ENCODE measurements around the gene KLK11.

Gene KLK11

GRCh38 chr19:51002089-51002532 is 24.3 kb downstream of the KLK11 start:
- no peak overlapping the region for H3K4me3 ChIP-seq (ENCODE audit: control insufficient read depth, low read depth, low read length)
- no peak for DNase-seq (ENCODE audit: low read depth)
- TF ChIP-seq CTCF (conservative IDR thresholded peaks at IDR 0.05; ENCODE audit: control insufficient read depth, insufficient read depth, low read depth, low read length): no peak

GRCh38 chr19:51001515-51001914 is 24.9 kb downstream of the KLK11 start, which contains the start of gene KLK8:
KLK8 (minus strand) TSS chr19:51001604; CDS start chr19:51001167, 437 bp downstream.
- H3K4me3 ChIP-seq (ENCODE audit: control insufficient read depth, low read depth, low read length): no peak within 1 kb of the TSS
- TF ChIP-seq CTCF (conservative IDR thresholded peaks at IDR 0.05; ENCODE audit: control insufficient read depth, insufficient read depth, low read depth, low read length): no peak
- no peak for DNase-seq (ENCODE audit: low read depth)

- TF ChIP-seq CTCF (conservative IDR thresholded peaks at IDR 0.05; ENCODE audit: control insufficient read depth, insufficient read depth, low read depth, low read length): no peak
- no peak for DNase-seq (ENCODE audit: low read depth)
- no peak overlapping the region for H3K4me3 ChIP-seq (ENCODE audit: control insufficient read depth, low read depth, low read length)
These were observed 25.4 kb downstream of the KLK11 start for GRCh38 chr19:51000981-51001380.

- no peak for DNase-seq (ENCODE audit: low read depth)
- no peak overlapping the region for H3K4me3 ChIP-seq (ENCODE audit: control insufficient read depth, low read depth, low read length)
- no peak for TF ChIP-seq CTCF (conservative IDR thresholded peaks at IDR 0.05; ENCODE audit: control insufficient read depth, insufficient read depth, low read depth, low read length)
These were observed 26.0 kb downstream of the KLK11 start for GRCh38 chr19:51000426-51000825.

GRCh38 chr19:50998686-50999085 is 27.7 kb downstream of the KLK11 start:
- TF ChIP-seq CTCF (conservative IDR thresholded peaks at IDR 0.05; ENCODE audit: control insufficient read depth, insufficient read depth, low read depth, low read length): no peak
- no peak overlapping the region for H3K4me3 ChIP-seq (ENCODE audit: control insufficient read depth, low read depth, low read length)
- DNase-seq (ENCODE audit: low read depth): no peak

GRCh38 chr19:50998061-50998460 is 28.4 kb downstream of the KLK11 start:
- DNase-seq (ENCODE audit: low read depth): no peak
- no peak overlapping the region for H3K4me3 ChIP-seq (ENCODE audit: control insufficient read depth, low read depth, low read length)
- no peak for TF ChIP-seq CTCF (conservative IDR thresholded peaks at IDR 0.05; ENCODE audit: control insufficient read depth, insufficient read depth, low read depth, low read length)

GRCh38 chr19:50994129-50994528 is 32.3 kb downstream of the KLK11 start:
- H3K4me3 ChIP-seq (ENCODE audit: control insufficient read depth, low read depth, low read length): no peak overlapping the region
- no peak for TF ChIP-seq CTCF (conservative IDR thresholded peaks at IDR 0.05; ENCODE audit: control insufficient read depth, insufficient read depth, low read depth, low read length)
- peak; percentile 4 for DNase-seq (ENCODE audit: low read depth)

Data from fibroblast of mammary gland (primary cell).